Fibroblast of lung (primary cell): ENCODE data around the gene MSX1. TPM values are rescaled to one million over a fixed set of nuclear protein-coding genes. Genes with fewer than 3 reads are reported as not detected.

Source experiments
- DNase-seq, 2 donors: peaks; one replicate each; pipeline versions ENCODE4 v3.0.0 to v3.0.0-alpha.2; 2010; ENCODE audit warnings: low read depth in 2 of 2
- H2AFZ ChIP-seq: 2 replicates; pipeline ENCODE4 v1.5.1; 2012; ENCODE audit warnings: low read length, control low read depth, inconsistent platforms
- H3K27ac ChIP-seq: 2 replicates; pipeline ENCODE4 v1.5.1; 2011; ENCODE audit warnings: low read length, control low read depth; ENCODE audit not compliant: insufficient read depth
- H3K27me3 ChIP-seq: 2 replicates; pipeline ENCODE4 v1.5.1; 2011; ENCODE audit warnings: mild to moderate bottlenecking, low read length; ENCODE audit not compliant: control insufficient read depth, insufficient read depth
- H3K36me3 ChIP-seq: 2 replicates; pipeline ENCODE4 v1.5.1; 2011; ENCODE audit warnings: low read length; ENCODE audit not compliant: control insufficient read depth, insufficient read depth
- H3K4me1 ChIP-seq: 2 replicates; pipeline ENCODE4 v1.5.1; 2011; ENCODE audit warnings: low read length; ENCODE audit not compliant: control insufficient read depth, insufficient read depth; ENCODE audit errors: extremely low read depth
- H3K4me2 ChIP-seq: 2 replicates; pipeline ENCODE4 v1.5.1; 2011; ENCODE audit warnings: low read length, control low read depth; ENCODE audit not compliant: insufficient read depth; ENCODE audit errors: extremely low read depth
- H3K4me3 ChIP-seq, 4 experiments: fragments of 200-600 bp in 1 of 4; sonication (generic) in 1 of 4; replicated peaks in 1 of 4; 2 replicates each; pipeline ENCODE4 v1.5.1; 2011 to 2016; ENCODE audit warnings: low read length in 4 of 4, low read depth in 3 of 4, mild to moderate bottlenecking in 3 of 4, control low read depth in 2 of 4, inconsistent platforms in 1 of 4, mixed read lengths in 1 of 4; ENCODE audit not compliant: insufficient read depth in 1 of 4; ENCODE audit errors: control extremely low read depth in 1 of 4
- H3K79me2 ChIP-seq: 2 replicates; pipeline ENCODE4 v1.5.1; 2012; ENCODE audit warnings: mild to moderate bottlenecking, low read length, inconsistent platforms; ENCODE audit not compliant: control insufficient read depth, insufficient read depth
- H3K9ac ChIP-seq: 2 replicates; pipeline ENCODE4 v1.5.1; 2011; ENCODE audit warnings: mild to moderate bottlenecking, low read length, control low read depth; ENCODE audit not compliant: insufficient read depth
- H3K9me3 ChIP-seq: 2 replicates; pipeline ENCODE4 v1.5.1; 2012; ENCODE audit warnings: low read depth, low read length; ENCODE audit not compliant: control insufficient read depth, insufficient read depth
- H4K20me1 ChIP-seq: 2 replicates; pipeline ENCODE4 v1.5.1; 2011; ENCODE audit warnings: low read length; ENCODE audit not compliant: control insufficient read depth, insufficient read depth; ENCODE audit errors: extremely low read depth
- CTCF ChIP-seq, 2 donors: IDR thresholded peaks in 1 of 2; conservative IDR thresholded peaks in 1 of 2; 1 replicate in 1 of 2; 2 replicates in 1 of 2; pipeline ENCODE4 v1.5.1; 2011 to 2012; ENCODE audit warnings: low read length in 2 of 2, control low read depth in 1 of 2, inconsistent platforms in 1 of 2, low read depth in 1 of 2, mild to moderate bottlenecking in 1 of 2
- EZH2 ChIP-seq: IDR thresholded peaks from 2 replicates; pipeline ENCODE4 v1.5.1; 2012; ENCODE audit warnings: low read length, control low read depth, mild to moderate bottlenecking; ENCODE audit errors: missing control alignments
- polyA plus RNA-seq, 2 donors: library from polyadenylated mRNA; depleted of rRNA in 1 of 2; stranded (reverse) in 1 of 2; unstranded in 1 of 2; fragments of >200 nt; gene quantifications; 2 replicates each; pipeline ENCODE4 v1.2.1, GENCODE V29; 2011 to 2012; ENCODE audit warnings: missing spikeins in 1 of 2
- total RNA-seq: library from RNA; depleted of rRNA; stranded (reverse); fragments of >200 nt; gene quantifications from 2 replicates; pipeline ENCODE4 v1.2.1, GENCODE V29; 2014

The MSX1 gene
- total and polyA plus RNA-seq, 2 donors (not counting 1 experiment from before 2014, with no cell fraction given) = 1.3 to 2.1 TPM

GRCh38 chr4:4859799-4860599 lies 534 bp downstream of the MSX1 start:
- Histone ChIP-seq H3K27ac (peak overlapping the region; percentile 54), H3K9me3 (no peaks in the 10 kb centered on the region), H3K9ac (peak overlapping the region; percentile 70), H3K4me1 (no peaks in the 10 kb centered on the region), H3K79me2 (peaks cover 3% of the 10 kb centered on the region), H3K27me3 (peaks cover 25% of the 10 kb centered on the region), H2AFZ (peak overlapping the region; percentile 68), H3K4me2 (peak overlapping the region; percentile 98), H3K4me3 (peak overlapping the region; percentile 69 to 85 (median 79)), H3K36me3 (peaks cover 9% of the 10 kb centered on the region), H4K20me1 (no peaks in the 10 kb centered on the region)
- TF ChIP-seq CTCF (conservative IDR thresholded peaks at IDR 0.05 in 1 of 2, IDR thresholded peaks at IDR 0.05 in 1 of 2; ENCODE audit: low read depth in 1 of 2, low read length in 2 of 2) (no peak), EZH2 (no peak)
- no peak for DNase-seq

DNA sequence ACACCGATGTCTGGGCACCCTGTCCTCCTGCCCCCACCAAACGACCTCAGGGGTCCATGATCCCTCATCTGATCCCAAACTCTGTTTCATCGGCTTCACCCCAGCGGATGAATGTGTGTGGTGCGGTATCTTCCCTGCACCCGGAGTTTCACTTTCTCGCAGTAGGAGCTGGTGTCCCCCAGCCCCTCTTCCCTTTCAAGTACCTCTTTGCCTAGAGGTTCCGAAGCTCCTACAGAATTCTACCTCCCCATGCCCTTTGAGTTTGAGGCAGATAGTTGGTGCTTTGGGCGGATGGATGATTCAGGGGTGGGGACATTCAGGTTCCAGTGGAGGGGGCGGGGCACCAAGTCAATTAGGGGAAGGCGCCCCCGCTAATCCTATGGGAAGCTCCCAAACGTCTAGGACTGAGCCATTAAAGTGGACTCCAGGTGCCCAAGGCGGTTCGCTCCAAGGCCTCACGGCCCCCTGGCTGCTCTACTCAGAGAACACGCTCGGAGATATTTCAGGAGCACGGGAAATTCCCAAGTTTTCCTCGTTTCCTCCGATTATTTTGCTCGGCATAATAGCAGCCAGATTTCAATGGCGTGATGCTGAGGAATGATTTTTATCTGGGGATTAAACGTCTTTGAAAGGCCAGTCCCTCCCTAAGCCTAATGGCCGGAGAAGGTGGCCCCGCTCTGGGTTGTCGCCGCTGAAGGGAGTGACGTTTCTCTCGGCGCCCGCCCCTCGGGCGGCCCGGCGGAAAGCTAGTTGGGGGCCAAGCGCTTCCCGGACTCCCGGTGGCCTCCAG lies 1.3 kb downstream of the MSX1 start:
- H3K9me3 ChIP-seq = no peaks in the 10 kb centered on the region
- H3K9ac ChIP-seq = peak overlapping the region; percentile 51
- peaks cover 22% of the 10 kb centered on the region for H3K27me3 ChIP-seq
- peak overlapping the region; percentile 98 for H3K4me2 ChIP-seq
- H4K20me1 ChIP-seq = no peaks in the 10 kb centered on the region
- peaks cover 9% of the 10 kb centered on the region for H3K36me3 ChIP-seq
- TF ChIP-seq EZH2 = no peak
- peak in 1 of 2 donors; percentile 9 for TF ChIP-seq CTCF (conservative IDR thresholded peaks at IDR 0.05 in 1 of 2, IDR thresholded peaks at IDR 0.05 in 1 of 2; ENCODE audit: low read depth in 1 of 2, low read length in 2 of 2)
- peak overlapping the region; percentile 69 to 85 (median 79) for H3K4me3 ChIP-seq
- peak overlapping the region; percentile 68 for H2AFZ ChIP-seq
- H3K27ac ChIP-seq = peak overlapping the region; percentile 54
- no peaks in the 10 kb centered on the region for H3K4me1 ChIP-seq
- peaks cover 3% of the 10 kb centered on the region for H3K79me2 ChIP-seq
- DNase-seq = no peak

DNA sequence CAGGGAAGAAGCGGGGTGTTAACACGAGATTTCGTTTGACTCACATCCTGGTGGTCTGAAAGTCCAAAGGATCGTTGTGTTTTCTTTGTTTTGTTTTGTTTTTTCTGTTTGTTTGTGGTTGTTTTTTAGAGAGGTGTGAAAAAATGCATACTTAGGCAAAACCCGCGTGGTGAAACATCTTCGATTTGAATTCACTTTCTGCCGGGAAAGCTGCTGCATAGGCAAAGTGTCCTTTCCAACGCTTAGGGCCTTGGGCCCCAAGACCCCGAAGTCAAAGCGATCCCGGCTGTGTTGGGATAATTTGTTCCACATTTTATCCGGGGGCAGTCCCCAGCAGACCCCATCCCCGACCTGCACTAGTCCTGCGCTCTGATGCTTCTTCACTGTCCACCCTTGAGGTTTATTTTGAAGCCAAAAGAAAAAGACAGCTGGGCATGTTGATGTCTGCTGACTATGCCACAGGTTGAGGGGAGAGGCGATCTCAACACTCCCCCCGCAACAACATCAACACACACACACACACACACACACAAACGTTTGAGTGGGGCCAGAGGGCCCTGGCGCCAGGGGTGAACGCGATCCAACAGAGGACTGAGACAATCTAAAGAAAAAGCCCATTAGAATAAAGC lies 2.0 kb downstream of the MSX1 start:
- H3K27ac ChIP-seq = no peak overlapping the region

More for the DNA sequence above, 2.0 kb downstream of the MSX1 start:
- no peak for DNase-seq
- Histone ChIP-seq H3K27me3 (peaks cover 25% of the 10 kb centered on the region), H3K9ac (no peak overlapping the region), H3K4me2 (peak overlapping the region; percentile 17), H3K9me3 (no peaks in the 10 kb centered on the region), H2AFZ (no peak overlapping the region), H3K36me3 (peaks cover 9% of the 10 kb centered on the region), H3K4me3 (peak overlapping the region; percentile 69 to 85 (median 79)), H4K20me1 (no peaks in the 10 kb centered on the region), H3K4me1 (no peaks in the 10 kb centered on the region), H3K79me2 (peaks cover 3% of the 10 kb centered on the region)
- no peak for TF ChIP-seq CTCF (conservative IDR thresholded peaks at IDR 0.05 in 1 of 2, IDR thresholded peaks at IDR 0.05 in 1 of 2; ENCODE audit: low read depth in 1 of 2, low read length in 2 of 2)
- no peak for TF ChIP-seq EZH2
